BLaER1 (cell line): Measurements from ENCODE around the gene EML4.
"Not testable (repeated sequence)": the region's sequence is repeated elsewhere in the genome, so short reads cannot be mapped to it uniquely, and the experiment has no call there.

ENCODE experiments used
- H3K27ac ChIP-seq: shearing (Covaris generic); formaldehyde crosslinking; 2 replicates; pipeline ENCODE4 v1.8.1; 2022
- H3K27me3 ChIP-seq: shearing (Covaris generic); formaldehyde crosslinking; 2 replicates; pipeline ENCODE4 v1.8.1; 2022
- H3K36me3 ChIP-seq: shearing (Covaris generic); formaldehyde crosslinking; 2 replicates; pipeline ENCODE4 v1.8.1; 2022
- H3K4me1 ChIP-seq: shearing (Covaris generic); formaldehyde crosslinking; 2 replicates; pipeline ENCODE4 v1.8.1; 2022
- H3K4me2 ChIP-seq: shearing (Covaris generic); formaldehyde crosslinking; 2 replicates; pipeline ENCODE4 v1.8.1; 2022
- H3K4me3 ChIP-seq: shearing (Covaris generic); formaldehyde crosslinking; 2 replicates; pipeline ENCODE4 v1.8.1; 2022
- H3K9ac ChIP-seq: shearing (Covaris generic); formaldehyde crosslinking; 2 replicates; pipeline ENCODE4 v1.8.1; 2022
- H3K9me3 ChIP-seq: shearing (Covaris generic); formaldehyde crosslinking; 2 replicates; pipeline ENCODE4 v1.8.1; 2022
- H4K20me1 ChIP-seq: shearing (Covaris generic); formaldehyde crosslinking; 2 replicates; pipeline ENCODE4 v1.8.1; 2022
- Cebpa-rat ChIP-seq: shearing (Covaris generic); IDR thresholded peaks from 2 replicates; pipeline ENCODE4 v1.8.1; 2022

Gene EML4

DNA sequence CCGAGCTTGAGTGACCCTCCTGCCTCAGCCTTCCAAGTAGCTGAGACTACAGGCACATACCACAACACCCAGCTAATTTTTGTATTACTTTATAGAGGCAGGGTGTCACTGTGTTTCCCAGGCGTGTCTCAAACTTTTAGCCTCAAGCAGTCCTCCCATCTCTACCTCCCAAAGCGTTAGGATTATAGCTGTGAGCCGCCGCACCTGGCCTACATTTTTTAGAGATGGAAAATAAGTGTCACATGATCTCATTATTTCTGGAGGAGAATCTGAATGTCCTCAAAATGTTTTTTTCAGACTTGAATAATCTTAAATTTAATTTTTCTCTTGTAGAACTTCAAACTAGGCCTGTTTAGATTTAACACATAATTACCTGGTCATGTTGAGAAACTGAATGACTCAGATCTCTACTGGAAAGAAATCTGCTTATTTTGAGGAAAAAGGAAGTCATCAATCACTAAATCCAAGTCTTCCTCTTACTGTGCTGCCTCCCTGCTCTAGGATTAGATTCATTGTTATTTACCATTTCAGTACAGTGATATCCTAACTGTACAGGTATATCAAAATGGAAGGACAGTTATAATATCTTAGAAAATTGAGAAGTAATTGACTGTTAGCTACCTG is 99.5 kb downstream of the EML4 start:
- H3K4me1 ChIP-seq, result no peaks in the 10 kb centered on the region
- no peaks in the 10 kb centered on the region for H3K27me3 ChIP-seq
- no peak for TF ChIP-seq Cebpa-rat
- no peak overlapping the region for H3K4me2 ChIP-seq
- H3K4me3 ChIP-seq, result no peak overlapping the region
- H3K9me3 ChIP-seq, result no peaks in the 10 kb centered on the region
- no peak overlapping the region for H3K27ac ChIP-seq
- H3K9ac ChIP-seq, result no peak overlapping the region
- no peaks in the 10 kb centered on the region for H4K20me1 ChIP-seq
- H3K36me3 ChIP-seq, result peaks cover 10% of the 10 kb centered on the region

DNA sequence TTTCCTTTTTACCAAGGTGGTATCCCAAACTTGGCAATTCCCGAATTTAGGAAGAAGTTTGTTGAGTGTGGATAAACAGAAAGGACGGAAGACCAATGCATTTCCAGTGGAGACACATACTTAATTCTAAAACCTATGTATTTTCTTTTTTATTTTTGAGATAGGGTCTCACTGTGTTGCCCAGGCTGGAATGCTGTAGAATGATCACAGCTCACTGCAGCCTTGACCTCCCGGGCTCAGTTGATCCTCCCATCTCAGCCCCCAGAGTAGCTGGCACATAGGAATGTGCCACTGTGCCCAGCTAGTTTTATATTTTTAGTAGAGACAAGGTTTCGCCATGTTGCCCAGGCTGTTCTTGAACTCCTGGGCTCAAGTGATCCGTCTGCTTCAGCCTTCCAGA is 101.6 kb downstream of the EML4 start:
- H3K36me3 ChIP-seq, result peaks cover 4% of the 10 kb centered on the region; the same call in 1 of the 2 replicates
- no peak overlapping the region for H3K4me3 ChIP-seq
- H3K27ac ChIP-seq, result no peak overlapping the region
- H3K9me3 ChIP-seq, result no peaks in the 10 kb centered on the region
- no peaks in the 10 kb centered on the region for H3K4me1 ChIP-seq
- H3K4me2 ChIP-seq, result no peak overlapping the region
- H3K27me3 ChIP-seq, result no peaks in the 10 kb centered on the region
- no peaks in the 10 kb centered on the region for H4K20me1 ChIP-seq
- H3K9ac ChIP-seq, result no peak overlapping the region
- TF ChIP-seq Cebpa-rat, result no peak

DNA sequence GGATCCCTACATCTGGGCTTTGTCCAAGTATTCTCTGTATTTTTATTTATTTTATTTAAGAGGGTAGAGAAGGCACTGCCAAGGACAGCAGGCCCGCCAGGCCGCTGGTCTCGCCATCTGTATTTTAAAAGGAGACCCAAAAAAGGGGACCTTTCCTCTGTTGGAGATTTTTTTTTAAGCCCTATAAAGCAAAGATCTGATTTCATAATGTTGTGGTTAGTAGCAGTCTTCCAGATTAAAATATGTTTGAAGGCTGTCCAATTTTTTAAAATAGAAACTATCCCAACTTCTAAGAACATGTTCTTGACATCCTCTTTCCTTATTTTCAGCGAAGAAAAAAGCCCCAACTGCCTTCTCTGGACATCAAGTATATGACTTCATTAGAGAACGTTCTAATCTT is 102.1 kb downstream of the EML4 start:
- H3K36me3 ChIP-seq, H3K4me2 ChIP-seq, H4K20me1 ChIP-seq, H3K4me3 ChIP-seq, H3K4me1 ChIP-seq, H3K27ac ChIP-seq, H3K9ac ChIP-seq, H3K27me3 ChIP-seq, H3K9me3 ChIP-seq: not testable (repeated sequence)

GRCh38 chr2:42274863-42275262 is 105.7 kb downstream of the EML4 start:
- Histone ChIP-seq H3K4me1 (no peaks in the 10 kb centered on the region), H3K27ac (no peak overlapping the region), H3K9me3 (no peaks in the 10 kb centered on the region), H3K4me3 (no peak overlapping the region), H3K4me2 (no peak overlapping the region), H3K36me3 (no peaks in the 10 kb centered on the region), H4K20me1 (no peaks in the 10 kb centered on the region), H3K9ac (no peak overlapping the region), H3K27me3 (no peaks in the 10 kb centered on the region)
- no peak for TF ChIP-seq Cebpa-rat

DNA sequence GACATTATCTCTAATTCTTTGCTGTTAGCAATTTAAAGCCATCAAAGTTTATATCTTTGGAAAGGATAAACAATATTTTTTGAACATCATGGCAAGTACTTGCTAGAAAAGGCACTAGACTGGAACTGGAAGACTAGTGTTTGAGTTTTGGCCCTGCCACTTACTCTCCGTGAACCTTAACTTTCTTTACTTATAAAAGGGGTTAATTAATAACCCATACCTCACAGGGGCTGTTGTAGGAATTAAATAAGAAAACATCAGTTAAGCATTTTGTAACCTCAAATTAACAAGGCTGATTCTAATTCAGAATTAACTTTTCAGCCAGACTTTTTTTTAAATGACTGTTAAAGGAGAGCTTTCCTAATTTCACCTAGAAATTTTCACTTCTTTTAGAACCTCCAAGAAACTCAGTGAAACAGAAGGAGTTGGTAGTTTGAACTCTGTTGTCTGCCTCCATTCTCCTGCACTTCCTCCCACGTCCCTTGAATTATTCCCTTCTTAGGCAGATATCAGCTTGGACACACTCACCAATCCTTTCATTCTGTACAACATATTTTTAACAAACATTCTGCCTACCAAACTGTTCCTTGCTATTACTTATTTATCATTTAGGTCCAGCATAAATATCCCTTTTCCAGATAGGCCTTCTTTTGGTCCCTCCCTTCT is 112.4 kb downstream of the EML4 start:
- H3K27ac ChIP-seq, result no peak overlapping the region
- TF ChIP-seq Cebpa-rat, result no peak
- H3K4me1 ChIP-seq, result no peaks in the 10 kb centered on the region
- no peak overlapping the region for H3K9ac ChIP-seq
- no peak overlapping the region for H3K4me3 ChIP-seq
- peaks cover 16% of the 10 kb centered on the region for H3K36me3 ChIP-seq
- no peaks in the 10 kb centered on the region for H3K9me3 ChIP-seq
- no peaks in the 10 kb centered on the region for H4K20me1 ChIP-seq
- H3K4me2 ChIP-seq, result no peak overlapping the region
- H3K27me3 ChIP-seq, result no peaks in the 10 kb centered on the region

DNA sequence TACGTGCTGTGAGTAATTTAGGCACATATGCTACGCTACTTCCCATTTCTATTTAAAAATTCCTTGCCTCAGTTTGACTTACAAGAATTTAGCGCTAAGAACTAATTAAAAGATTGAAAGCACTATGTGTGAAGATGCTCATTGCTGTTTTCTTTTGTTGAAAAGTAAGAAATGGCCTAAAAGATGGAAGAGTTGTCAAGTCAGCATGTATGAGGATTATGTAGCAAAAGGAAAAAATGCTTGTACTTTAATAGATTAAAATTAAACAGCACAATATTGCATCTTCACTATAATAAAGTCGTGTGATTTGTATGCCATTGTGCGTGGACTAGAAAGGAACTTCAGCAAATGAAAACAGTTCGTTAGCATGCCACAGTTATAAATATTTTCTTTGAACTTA is 114.9 kb downstream of the EML4 start:
- H3K36me3 ChIP-seq, result peaks cover 16% of the 10 kb centered on the region

DNA sequence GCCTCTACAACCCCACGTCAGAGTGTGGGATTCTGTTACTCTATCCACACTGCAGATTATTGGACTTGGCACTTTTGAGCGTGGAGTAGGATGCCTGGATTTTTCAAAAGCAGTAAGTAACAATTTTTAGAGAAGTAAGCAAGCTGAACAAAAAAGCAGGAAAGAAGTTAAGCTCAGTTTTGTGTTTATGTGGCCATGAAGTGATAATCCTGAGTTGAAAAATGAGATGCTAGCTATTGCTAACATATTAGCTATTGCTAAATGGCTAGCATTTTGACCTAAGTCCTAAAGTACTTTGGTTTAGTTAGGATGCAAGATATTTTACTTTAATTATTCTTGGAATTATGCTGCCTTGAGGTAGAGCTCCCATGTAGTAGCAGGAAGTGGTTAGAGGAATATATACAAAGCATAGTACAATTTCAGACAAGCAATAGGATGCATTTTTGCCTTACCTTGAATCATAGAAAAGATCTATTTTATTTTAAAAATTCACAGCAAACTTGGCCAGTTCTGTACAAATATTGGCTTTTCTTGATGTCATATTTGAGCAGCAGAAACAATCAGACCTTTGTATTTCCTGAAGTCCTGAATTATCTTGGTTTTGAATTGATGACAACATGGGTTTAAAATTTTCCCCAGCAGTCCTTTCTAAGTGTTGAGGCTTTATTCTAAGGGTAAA is 117.3 kb downstream of the EML4 start:
- Histone ChIP-seq H3K4me1 (no peaks in the 10 kb centered on the region), H3K27me3 (no peaks in the 10 kb centered on the region), H3K4me2 (no peak overlapping the region), H3K36me3 (peaks cover 17% of the 10 kb centered on the region), H3K9me3 (no peaks in the 10 kb centered on the region), H4K20me1 (no peaks in the 10 kb centered on the region), H3K4me3 (no peak overlapping the region), H3K9ac (no peak overlapping the region), H3K27ac (no peak overlapping the region)
- no peak for TF ChIP-seq Cebpa-rat

More for the DNA sequence above, 114.9 kb downstream of the EML4 start:
- no peaks in the 10 kb centered on the region for H3K4me1 ChIP-seq
- H4K20me1 ChIP-seq, result no peaks in the 10 kb centered on the region
- TF ChIP-seq Cebpa-rat, result no peak
- no peak overlapping the region for H3K27ac ChIP-seq
- H3K4me3 ChIP-seq, result no peak overlapping the region
- no peak overlapping the region for H3K9ac ChIP-seq
- no peaks in the 10 kb centered on the region for H3K27me3 ChIP-seq
- no peak overlapping the region for H3K4me2 ChIP-seq
- no peaks in the 10 kb centered on the region for H3K9me3 ChIP-seq

- Histone ChIP-seq H3K4me3 (no peak overlapping the region), H3K27ac (no peak overlapping the region), H3K36me3 (peaks cover 12% of the 10 kb centered on the region), H3K9ac (no peak overlapping the region), H3K9me3 (no peaks in the 10 kb centered on the region), H4K20me1 (no peaks in the 10 kb centered on the region), H3K27me3 (no peaks in the 10 kb centered on the region), H3K4me1 (no peaks in the 10 kb centered on the region), H3K4me2 (no peak overlapping the region)
- no peak for TF ChIP-seq Cebpa-rat
These were observed 119.7 kb downstream of the EML4 start for GRCh38 chr2:42288811-42289210.

DNA sequence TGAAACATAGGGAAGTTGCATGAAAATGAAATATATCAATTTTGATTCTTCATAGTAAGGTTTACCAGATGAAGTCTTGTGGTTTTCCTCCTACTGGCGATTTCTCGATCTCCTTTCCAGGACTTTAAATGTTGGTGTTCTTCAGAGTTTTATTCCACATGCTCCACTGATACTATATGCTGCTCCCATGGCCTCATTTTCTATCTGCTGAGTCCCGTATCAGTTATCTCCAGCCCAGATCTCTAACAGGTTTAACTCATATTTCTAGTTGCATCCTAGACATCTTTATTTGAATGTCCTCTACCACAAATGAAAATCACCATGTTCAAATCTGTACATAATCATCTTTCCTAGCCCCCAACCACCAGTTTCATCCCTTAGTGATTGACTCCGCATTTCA is 120.1 kb downstream of the EML4 start:
- peaks cover 13% of the 10 kb centered on the region for H3K36me3 ChIP-seq

DNA sequence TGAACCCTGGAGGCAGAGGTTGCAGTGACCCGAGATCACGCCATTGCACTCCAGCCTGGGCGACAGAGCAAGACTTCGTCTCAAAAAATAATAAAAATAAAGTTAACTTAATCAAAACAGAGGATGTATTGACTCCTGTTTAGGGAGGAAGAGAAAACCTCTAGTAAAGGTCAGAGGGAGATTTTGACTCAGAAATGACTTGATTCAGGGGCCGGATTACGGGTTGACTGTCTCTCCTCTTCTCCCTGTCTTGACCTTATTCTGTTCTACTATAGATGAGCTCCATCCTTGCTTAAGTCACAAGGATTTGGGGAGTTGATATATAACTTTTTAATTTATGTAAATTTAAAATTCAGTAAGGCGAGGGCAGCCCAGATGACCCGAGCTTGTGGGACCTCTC is 120.9 kb downstream of the EML4 start:
- H3K36me3 ChIP-seq, result peaks cover 18% of the 10 kb centered on the region
- H3K4me2 ChIP-seq, result no peak overlapping the region
- H3K9ac ChIP-seq, result no peak overlapping the region
- H3K4me3 ChIP-seq, result no peak overlapping the region
- no peaks in the 10 kb centered on the region for H4K20me1 ChIP-seq
- H3K4me1 ChIP-seq, result no peaks in the 10 kb centered on the region
- no peak for TF ChIP-seq Cebpa-rat
- H3K27ac ChIP-seq, result no peak overlapping the region
- no peaks in the 10 kb centered on the region for H3K9me3 ChIP-seq
- no peaks in the 10 kb centered on the region for H3K27me3 ChIP-seq

More for the DNA sequence above, 120.1 kb downstream of the EML4 start:
- no peak for TF ChIP-seq Cebpa-rat
- Histone ChIP-seq H3K27ac (no peak overlapping the region), H3K9ac (no peak overlapping the region), H4K20me1 (no peaks in the 10 kb centered on the region), H3K4me1 (no peaks in the 10 kb centered on the region), H3K4me3 (no peak overlapping the region), H3K4me2 (no peak overlapping the region), H3K9me3 (no peaks in the 10 kb centered on the region), H3K27me3 (no peaks in the 10 kb centered on the region)
